ENCODE measurements around the gene ANKRD17.

ANKRD17 gene

DNA sequence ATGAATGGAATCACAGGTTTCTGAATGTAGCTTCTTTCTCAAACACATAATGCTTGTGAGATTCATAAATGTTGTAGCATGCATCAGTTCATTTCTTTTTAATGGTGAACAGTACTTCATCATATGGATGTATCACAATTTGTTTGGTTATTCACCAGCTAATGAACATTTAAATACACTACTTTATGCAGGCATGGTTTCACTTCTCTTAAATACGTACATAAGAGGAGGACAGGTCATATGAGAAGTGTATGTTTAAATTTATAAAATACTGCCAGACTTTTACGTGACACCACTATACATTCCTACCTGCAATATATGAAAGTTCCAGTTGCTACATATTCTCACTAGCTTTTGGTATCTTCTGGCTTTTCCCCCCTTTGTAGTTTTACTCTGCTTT is 65.4 kb downstream of the ANKRD17 start:
- TF ChIP-seq, protein P1, sequence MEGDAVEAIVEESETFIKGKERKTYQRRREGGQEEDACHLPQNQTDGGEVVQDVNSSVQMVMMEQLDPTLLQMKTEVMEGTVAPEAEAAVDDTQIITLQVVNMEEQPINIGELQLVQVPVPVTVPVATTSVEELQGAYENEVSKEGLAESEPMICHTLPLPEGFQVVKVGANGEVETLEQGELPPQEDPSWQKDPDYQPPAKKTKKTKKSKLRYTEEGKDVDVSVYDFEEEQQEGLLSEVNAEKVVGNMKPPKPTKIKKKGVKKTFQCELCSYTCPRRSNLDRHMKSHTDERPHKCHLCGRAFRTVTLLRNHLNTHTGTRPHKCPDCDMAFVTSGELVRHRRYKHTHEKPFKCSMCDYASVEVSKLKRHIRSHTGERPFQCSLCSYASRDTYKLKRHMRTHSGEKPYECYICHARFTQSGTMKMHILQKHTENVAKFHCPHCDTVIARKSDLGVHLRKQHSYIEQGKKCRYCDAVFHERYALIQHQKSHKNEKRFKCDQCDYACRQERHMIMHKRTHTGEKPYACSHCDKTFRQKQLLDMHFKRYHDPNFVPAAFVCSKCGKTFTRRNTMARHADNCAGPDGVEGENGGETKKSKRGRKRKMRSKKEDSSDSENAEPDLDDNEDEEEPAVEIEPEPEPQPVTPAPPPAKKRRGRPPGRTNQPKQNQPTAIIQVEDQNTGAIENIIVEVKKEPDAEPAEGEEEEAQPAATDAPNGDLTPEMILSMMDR (IDR thresholded peaks at IDR 0.05): no peak
- Histone ChIP-seq H3K27me3 (no peaks in the 10 kb centered on the region), H3K9me3 (no peaks in the 10 kb centered on the region), H3K4me1 (ENCODE audit: control insufficient read depth in 1 of 2, insufficient read depth in 1 of 2, low read depth in 1 of 2, low read length in 1 of 2) (no peaks in the 10 kb centered on the region), H3K27ac (no peak overlapping the region), H3K4me3 (ENCODE audit: low read depth in 1 of 2, low read length in 1 of 2) (no peak overlapping the region), H3K36me3 (no peaks in the 10 kb centered on the region)

DNA sequence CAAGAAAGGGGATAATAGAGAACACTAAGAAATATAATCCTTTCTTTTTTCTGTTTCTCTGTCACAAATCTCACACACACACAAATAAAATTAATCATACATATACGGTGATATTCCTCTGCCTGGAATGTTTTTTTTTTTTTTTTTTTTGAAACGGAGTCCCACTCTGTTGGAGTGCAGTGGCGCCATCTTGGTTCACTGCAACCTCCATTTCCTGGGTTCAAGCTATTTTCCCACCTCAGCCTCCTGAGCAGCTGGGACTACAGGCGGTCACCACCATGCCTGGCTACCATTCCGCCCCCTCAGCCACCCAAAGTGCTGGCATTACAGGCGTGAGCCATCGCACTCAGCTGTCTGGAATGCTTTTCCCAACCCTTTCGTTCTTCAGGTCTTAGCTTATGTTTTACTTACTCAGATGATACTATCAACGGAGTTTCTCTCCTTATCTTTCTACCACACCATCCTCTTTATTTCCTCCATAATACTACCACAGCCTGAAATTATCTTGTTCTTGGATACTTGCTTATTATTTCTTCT is 69.3 kb downstream of the ANKRD17 start:
- no peaks in the 10 kb centered on the region for H3K9me3 ChIP-seq
- H3K36me3 ChIP-seq: no peaks in the 10 kb centered on the region
- no peak overlapping the region for H3K27ac ChIP-seq
- H3K4me1 ChIP-seq (ENCODE audit: control insufficient read depth in 1 of 2, insufficient read depth in 1 of 2, low read depth in 1 of 2, low read length in 1 of 2): peaks cover 0 to 3% of the 10 kb centered on the region in 2 experiments
- TF ChIP-seq, protein P1 (IDR thresholded peaks at IDR 0.05): no peak
- no peak overlapping the region for H3K4me3 ChIP-seq (ENCODE audit: low read depth in 1 of 2, low read length in 1 of 2)
- no peaks in the 10 kb centered on the region for H3K27me3 ChIP-seq

DNA sequence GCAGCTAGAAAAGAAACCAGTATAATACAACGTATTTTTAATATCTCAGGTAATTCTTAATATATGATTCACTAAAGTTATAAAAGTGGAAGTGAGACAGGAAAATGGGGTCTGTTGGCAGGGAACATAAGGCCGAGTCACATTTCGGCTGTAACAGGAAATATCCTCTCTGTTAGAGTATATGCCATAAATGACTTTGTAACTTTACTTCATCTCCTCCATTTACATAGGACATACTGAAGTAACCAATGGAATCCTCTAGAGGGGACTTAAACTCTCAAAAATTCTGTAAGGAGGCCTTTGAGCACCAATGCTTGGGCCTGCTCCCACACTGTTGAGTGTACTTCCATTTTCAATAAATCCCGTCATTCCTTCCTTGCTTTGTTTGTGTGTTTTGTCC is 71.3 kb downstream of the ANKRD17 start:
- Histone ChIP-seq H3K4me1 (ENCODE audit: control insufficient read depth in 1 of 2, insufficient read depth in 1 of 2, low read depth in 1 of 2, low read length in 1 of 2) (peaks cover 0 to 3% of the 10 kb centered on the region in 2 experiments), H3K27ac (no peak overlapping the region), H3K36me3 (no peaks in the 10 kb centered on the region), H3K9me3 (no peaks in the 10 kb centered on the region), H3K4me3 (ENCODE audit: low read depth in 1 of 2, low read length in 1 of 2) (no peak overlapping the region), H3K27me3 (no peaks in the 10 kb centered on the region)
- TF ChIP-seq, protein P1 (IDR thresholded peaks at IDR 0.05): no peak

DNA sequence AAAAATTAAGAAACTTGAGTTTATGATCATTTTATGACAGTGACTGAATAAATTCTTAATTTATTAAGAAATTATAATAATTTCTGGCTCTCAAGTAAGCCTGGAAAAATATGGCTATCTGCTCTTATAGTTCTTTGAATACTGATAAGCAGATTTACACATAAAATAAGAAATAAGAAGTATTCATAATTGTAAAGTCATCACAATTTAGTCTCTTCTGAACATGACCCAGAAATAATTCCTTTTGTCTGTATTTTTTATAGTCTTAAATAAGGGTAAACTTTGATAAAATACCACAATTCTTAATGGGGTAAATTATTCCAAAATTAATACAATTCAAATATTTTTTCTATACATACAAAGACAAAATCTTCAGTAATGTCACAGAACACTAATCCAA is 72.7 kb downstream of the ANKRD17 start:
- Histone ChIP-seq H3K36me3 (no peaks in the 10 kb centered on the region), H3K27ac (no peak overlapping the region), H3K4me1 (ENCODE audit: control insufficient read depth in 1 of 2, insufficient read depth in 1 of 2, low read depth in 1 of 2, low read length in 1 of 2) (peaks cover 6 to 11% of the 10 kb centered on the region in 2 experiments), H3K27me3 (no peaks in the 10 kb centered on the region), H3K4me3 (ENCODE audit: low read depth in 1 of 2, low read length in 1 of 2) (no peak overlapping the region), H3K9me3 (no peaks in the 10 kb centered on the region)
- TF ChIP-seq, protein P1 (IDR thresholded peaks at IDR 0.05): no peak

DNA sequence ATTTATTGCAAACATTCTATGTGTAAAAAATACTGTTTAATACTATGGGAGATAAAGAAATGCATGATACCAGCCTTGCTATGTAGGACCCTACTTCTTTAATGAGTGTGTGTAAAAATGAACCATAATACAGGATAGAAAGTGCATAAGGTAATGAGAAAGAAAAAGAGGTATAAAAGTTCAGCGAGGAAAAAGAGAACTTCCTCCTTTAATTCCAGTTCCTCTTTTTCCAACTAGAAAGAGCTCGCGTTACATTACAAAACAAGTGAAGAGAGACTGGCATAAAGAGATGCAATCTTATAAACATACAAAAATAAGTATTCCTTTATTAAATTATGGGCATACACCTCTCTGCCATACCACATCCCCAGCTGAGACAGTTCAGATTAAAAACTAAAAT is 77.4 kb downstream of the ANKRD17 start:
- Histone ChIP-seq H3K27me3 (no peaks in the 10 kb centered on the region), H3K36me3 (peaks cover 4% of the 10 kb centered on the region), H3K4me3 (ENCODE audit: low read depth in 1 of 2, low read length in 1 of 2) (no peak overlapping the region), H3K27ac (peak overlapping the region; percentile 69), H3K4me1 (ENCODE audit: control insufficient read depth in 1 of 2, insufficient read depth in 1 of 2, low read depth in 1 of 2, low read length in 1 of 2) (peaks cover 6 to 16% of the 10 kb centered on the region in 2 experiments), H3K9me3 (no peaks in the 10 kb centered on the region)
- TF ChIP-seq, protein P1 (IDR thresholded peaks at IDR 0.05): no peak

DNA sequence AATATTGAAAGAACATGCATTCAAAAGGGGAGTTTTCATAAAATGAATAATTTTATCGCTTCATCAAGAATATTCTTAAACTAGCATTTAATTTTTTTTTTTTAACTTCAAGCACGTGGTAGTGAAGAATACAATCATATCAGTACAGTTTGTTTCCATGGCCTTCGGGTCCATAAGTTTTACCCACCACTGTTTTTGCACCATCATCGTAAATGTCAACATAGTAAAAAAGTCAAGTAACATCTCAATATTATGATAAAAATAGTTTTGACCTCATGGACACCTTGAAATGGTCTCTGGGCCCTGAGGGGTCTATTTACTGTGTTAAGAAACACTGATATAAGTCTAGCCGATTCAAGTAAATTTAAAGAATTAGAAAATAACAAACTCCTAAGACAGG is 80.2 kb downstream of the ANKRD17 start:
- H3K9me3 ChIP-seq: no peaks in the 10 kb centered on the region
- no peaks in the 10 kb centered on the region for H3K27me3 ChIP-seq
- no peak overlapping the region for H3K4me3 ChIP-seq (ENCODE audit: low read depth in 1 of 2, low read length in 1 of 2)
- peaks cover 6 to 16% of the 10 kb centered on the region in 2 experiments for H3K4me1 ChIP-seq (ENCODE audit: control insufficient read depth in 1 of 2, insufficient read depth in 1 of 2, low read depth in 1 of 2, low read length in 1 of 2)
- H3K36me3 ChIP-seq: peaks cover 4% of the 10 kb centered on the region
- TF ChIP-seq, protein P1 (IDR thresholded peaks at IDR 0.05): no peak
- H3K27ac ChIP-seq: peak overlapping the region; percentile 30

Data from neutrophil (primary cell).